KBM-7 (cell line): ENCODE results near the gene RNFT2.

ENCODE experiments used
- DNase-seq: peaks from one replicate; pipeline ENCODE4 v3.0.0-alpha.2; 2015
- in situ Hi-C: fragments of 300-500 bp; cut with MboI; formaldehyde crosslinking; loops from 2 replicates; pipeline ENCODE4 v1.14.3; 2020; ENCODE audit warnings: low sequenced_read_pairs, low pct_unique_long_range_greater_than_20kb, mixed read lengths

RNFT2 gene

DNA sequence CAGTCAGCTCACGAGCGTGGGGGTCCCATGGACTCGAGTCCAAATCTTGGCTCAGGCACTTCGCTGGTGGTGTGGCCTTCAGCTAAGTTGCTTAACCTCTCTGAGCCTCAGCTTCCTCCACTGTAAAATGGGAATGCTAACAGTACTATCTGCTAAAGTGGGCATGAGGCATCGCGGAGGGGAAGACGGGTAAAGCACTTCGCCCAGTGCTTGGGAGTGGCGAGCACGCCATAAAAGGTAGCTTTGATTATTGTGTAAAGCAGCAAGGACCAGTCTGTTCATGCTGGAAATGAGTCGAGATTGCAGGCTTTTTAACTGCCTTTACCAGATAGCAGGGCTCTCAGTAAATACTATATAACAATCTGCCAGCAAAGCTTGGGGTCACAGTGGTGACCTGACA lies 118.6 kb downstream of the RNFT2 start:
- in situ Hi-C loops, result no loop called here
- no peak for DNase-seq

GRCh38 chr12:116859079-116859478 lies 121.0 kb downstream of the RNFT2 start:
- DNase-seq, result no peak
- in situ Hi-C loops, result no loop called here

DNA sequence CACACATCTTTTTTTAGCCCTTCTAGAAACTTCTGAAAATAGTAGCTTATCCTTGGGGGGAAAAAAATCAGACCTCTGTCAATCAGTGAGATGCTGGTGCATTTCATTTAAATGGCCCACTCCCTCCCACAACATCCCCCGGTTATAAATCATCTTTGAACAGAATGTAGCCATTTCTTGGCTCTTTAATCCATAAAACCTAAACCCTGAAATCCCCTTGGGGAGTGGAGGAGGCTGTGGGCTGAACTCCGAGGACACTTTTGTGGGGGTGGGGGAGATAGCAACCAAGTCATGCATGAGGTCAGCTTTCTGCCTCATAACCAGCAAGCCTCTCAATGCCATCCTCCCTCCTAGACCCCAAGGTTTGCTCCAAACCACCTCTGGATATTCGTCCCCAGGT lies 122.1 kb downstream of the RNFT2 start:
- in situ Hi-C loops, result no loop called here
- DNase-seq, result no peak

GRCh38 chr12:116861320-116861719 lies 123.2 kb downstream of the RNFT2 start:
- in situ Hi-C loops, result no loop called here
- DNase-seq, result peak; percentile 78

DNA sequence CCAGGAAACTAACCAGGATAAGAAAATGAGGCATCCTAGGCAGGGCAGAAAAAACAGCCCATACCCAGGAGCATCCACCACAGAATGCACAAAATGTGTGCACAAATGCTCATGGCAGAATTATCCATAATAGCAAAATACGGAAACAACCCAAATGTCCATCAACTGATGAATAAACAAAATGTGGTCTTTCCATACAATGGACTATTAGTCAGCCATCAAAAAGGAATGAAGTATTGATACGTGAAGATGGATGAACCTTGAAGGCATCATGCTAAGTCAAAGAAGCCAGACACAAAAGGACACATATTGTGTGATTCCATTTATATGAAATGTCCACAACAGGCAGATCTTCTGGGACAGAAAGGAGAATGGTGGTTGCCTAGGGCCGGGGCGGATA lies 124.1 kb downstream of the RNFT2 start:
- no peak for DNase-seq

GRCh38 chr12:116863275-116863767 lies 125.2 kb downstream of the RNFT2 start:
- in situ Hi-C loops, result no loop called here
- DNase-seq, result peak; percentile 58

More for the DNA sequence above, 124.1 kb downstream of the RNFT2 start:
- in situ Hi-C loops, result no loop called here

GRCh38 chr12:116864371-116865160 lies 126.5 kb downstream of the RNFT2 start:
- in situ Hi-C loops, result no loop called here
- no peak for DNase-seq

- in situ Hi-C loops, result no loop called here
- DNase-seq, result no peak
These were observed 129.4 kb downstream of the RNFT2 start for GRCh38 chr12:116867523-116867922.

DNA sequence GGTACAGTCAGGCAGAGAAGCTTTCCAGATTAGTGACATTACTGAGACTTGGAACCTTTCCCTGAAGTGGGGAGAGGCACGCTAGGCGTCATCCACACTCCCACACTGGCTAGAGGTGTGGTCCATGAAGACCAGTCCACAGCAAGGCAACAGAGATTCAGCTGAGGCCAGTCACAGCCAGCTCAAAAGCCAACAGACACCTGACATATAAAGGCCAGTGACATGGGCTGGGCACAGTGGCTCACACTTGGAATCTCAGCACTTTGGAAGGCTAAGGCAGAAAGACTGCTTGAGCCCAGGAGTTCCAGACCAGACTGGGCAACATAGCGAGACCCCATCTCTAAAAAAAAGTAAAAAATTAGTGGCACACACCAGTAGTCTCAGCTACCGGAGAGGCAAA lies 132.2 kb downstream of the RNFT2 start:
- in situ Hi-C loops, result no loop called here
- DNase-seq, result no peak

GRCh38 chr12:116874324-116874995 lies 136.3 kb downstream of the RNFT2 start:
- in situ Hi-C loops, result no loop called here
- no peak for DNase-seq

- in situ Hi-C loops, result no loop called here
- no peak for DNase-seq
These were observed 138.2 kb downstream of the RNFT2 start for GRCh38 chr12:116876151-116876869.

DNA sequence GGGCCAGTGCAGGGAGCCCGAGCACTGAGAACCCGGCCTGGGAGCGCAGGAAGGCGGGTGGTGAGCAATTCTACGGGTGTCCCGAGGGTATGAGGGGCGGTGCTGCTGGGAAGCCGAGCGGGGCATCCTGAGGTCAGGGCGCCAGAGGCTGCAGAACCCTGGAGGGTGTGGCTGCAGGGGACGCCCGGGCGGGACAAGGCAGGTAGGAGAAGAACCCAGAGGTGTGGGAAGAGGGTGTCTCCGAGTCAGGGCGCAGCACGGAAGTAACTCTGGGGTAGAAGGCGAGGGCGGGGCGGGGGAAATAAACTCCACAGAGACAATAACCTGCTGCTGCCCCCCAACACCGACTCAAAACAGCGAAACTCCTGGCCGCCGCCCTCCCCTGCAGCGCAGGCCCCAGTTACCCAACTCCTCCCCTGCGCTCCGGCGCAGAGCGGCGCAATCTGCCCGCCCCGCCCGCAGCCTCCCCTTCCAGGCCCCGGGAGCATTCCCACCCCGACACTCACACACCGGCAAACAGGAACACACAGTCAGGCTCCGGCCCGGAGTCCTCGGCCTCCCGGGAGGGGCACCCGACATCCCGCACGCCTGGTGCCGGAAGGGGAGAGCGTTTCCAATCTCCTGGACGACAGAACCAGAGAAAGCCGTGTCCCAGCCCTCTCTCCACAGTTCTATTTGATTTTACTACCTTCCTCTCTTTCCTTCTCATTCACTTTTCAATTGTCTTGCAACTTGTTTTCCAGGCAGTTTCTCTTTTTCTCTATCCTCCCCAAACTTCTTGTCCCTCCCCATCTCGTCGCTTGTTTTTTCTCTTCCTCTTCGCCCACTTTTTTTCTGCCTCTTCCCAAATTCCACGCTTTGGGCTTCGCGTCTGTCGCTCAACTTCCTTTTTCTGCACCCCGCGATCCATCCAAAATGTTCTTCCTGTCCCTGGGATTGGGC lies 140.7 kb downstream of the RNFT2 start:
- DNase-seq, result peak; percentile 19
- in situ Hi-C loops, result no loop called here

GRCh38 chr12:116879509-116880212 lies 141.5 kb downstream of the RNFT2 start:
- DNase-seq, result no peak
- in situ Hi-C loops, result no loop called here

DNA sequence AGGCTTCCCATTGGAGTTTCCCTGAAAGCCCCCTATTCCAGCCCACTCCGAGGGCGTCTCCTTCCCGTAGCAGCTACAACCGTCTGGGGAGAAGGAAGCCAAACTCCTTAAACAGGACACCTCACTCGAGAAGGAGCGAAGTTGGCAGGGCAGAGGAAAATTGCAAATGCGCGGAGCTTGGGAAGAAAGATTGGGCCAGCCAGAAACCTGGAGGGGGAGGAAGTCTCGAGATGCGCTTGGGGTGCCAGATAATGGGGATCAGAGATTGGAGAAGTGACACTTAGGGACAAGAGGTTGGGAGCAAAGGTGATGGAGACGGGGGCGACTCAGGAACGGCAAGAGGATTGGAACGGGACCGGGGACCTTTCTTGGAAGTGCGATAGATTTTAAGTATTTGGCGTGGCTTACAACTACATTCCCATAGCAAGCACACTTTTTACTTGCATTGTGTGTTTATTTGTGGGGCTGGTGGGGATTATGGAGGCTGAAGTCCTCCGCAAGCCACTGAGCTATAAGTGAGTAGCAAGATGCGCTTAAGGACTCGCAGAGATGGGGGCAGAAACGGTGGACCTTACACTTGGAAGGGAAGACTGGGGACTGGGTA lies 142.2 kb downstream of the RNFT2 start:
- no peak for DNase-seq
- in situ Hi-C loops, result no loop called here

GRCh38 chr12:116880817-116881324 lies 142.8 kb downstream of the RNFT2 start:
- in situ Hi-C loops, result no loop called here
- peak; percentile 58 for DNase-seq

- DNase-seq, result peak; percentile 9
- in situ Hi-C loops, result no loop called here
These were observed 143.3 kb downstream of the RNFT2 start, which contains the start of gene HRK for GRCh38 chr12:116881325-116881876. HRK (minus strand) TSS chr12:116881441; CDS start chr12:116881307, 134 bp downstream.

GRCh38 chr12:116881877-116882507 lies 143.9 kb downstream of the RNFT2 start:
- in situ Hi-C loops, result no loop called here
- peak; percentile 11 for DNase-seq
